Activated CD8-positive, alpha-beta T cell treated with anti-CD3 and anti-CD28 coated beads for 36 hours (primary cell): ENCODE measurements around the gene DUSP18. TPM values are rescaled to one million over a fixed set of nuclear protein-coding genes. Genes with fewer than 3 reads are reported as not detected.
"Not testable (repeated sequence)": the region's sequence is repeated elsewhere in the genome, so short reads cannot be mapped to it uniquely, and the experiment has no call there.

Experiments
- ATAC-seq: fragments of 200-7000 bp; cut with Tn5 transposase; one replicate; pipeline ENCODE4 v1.10.0; 2021; ENCODE audit warnings: mild to moderate bottlenecking, moderate library complexity
- CTCF ChIA-PET: fragments of 350-600 bp; sonication (Branson Sonifier 250); formaldehyde crosslinking; loops from one replicate; lab custom pipeline; 2021; ENCODE audit warnings: antibody characterized with exemption; lab: Charles Lee
- POLR2A ChIA-PET: fragments of 350-600 bp; sonication (Branson Sonifier 250); formaldehyde crosslinking; loops from one replicate; lab custom pipeline; 2021; ENCODE audit warnings: antibody characterized with exemption; lab: Charles Lee
- DNase-seq: peaks from one replicate; pipeline ENCODE4 v3.0.0-alpha.2; 2020
- H3K27ac Mint-ChIP-seq: one replicate; pipeline ENCODE4 v1.8.0; 2021; ENCODE audit warnings: mild to moderate bottlenecking, mixed read lengths
- H3K27me3 Mint-ChIP-seq: one replicate; pipeline ENCODE4 v1.8.0; 2021; ENCODE audit warnings: mixed read lengths
- H3K36me3 Mint-ChIP-seq: one replicate; pipeline ENCODE4 v1.8.0; 2021; ENCODE audit warnings: low read depth, mixed read lengths
- H3K4me1 Mint-ChIP-seq: one replicate; pipeline ENCODE4 v1.8.0; 2021; ENCODE audit warnings: low read depth, mixed read lengths
- H3K4me3 Mint-ChIP-seq: one replicate; pipeline ENCODE4 v1.8.0; 2021; ENCODE audit warnings: mild to moderate bottlenecking, moderate library complexity, mixed read lengths
- H3K9me3 Mint-ChIP-seq: one replicate; pipeline ENCODE4 v1.8.0; 2021; ENCODE audit warnings: mixed read lengths
- CTCF ChIP-seq: fragments of 200-600 bp; IDR thresholded peaks from one replicate; pipeline ENCODE4 v1.8.0; 2022; ENCODE audit warnings: antibody characterized with exemption, mild to moderate bottlenecking
- intact Hi-C: fragments of 100-400 bp; cut with micrococcal nuclease; formaldehyde crosslinking; loops from one replicate; pipeline ENCODE4 v1.10.0; 2022
- total RNA-seq, 2 experiments: library from RNA; stranded (reverse); gene quantifications; one replicate each; pipeline ENCODE4 v1.2.3, GENCODE V29; 2021

DUSP18 gene
- total RNA-seq, 2 experiments from 2014 or later: 4.1 to 4.4 TPM

DNA sequence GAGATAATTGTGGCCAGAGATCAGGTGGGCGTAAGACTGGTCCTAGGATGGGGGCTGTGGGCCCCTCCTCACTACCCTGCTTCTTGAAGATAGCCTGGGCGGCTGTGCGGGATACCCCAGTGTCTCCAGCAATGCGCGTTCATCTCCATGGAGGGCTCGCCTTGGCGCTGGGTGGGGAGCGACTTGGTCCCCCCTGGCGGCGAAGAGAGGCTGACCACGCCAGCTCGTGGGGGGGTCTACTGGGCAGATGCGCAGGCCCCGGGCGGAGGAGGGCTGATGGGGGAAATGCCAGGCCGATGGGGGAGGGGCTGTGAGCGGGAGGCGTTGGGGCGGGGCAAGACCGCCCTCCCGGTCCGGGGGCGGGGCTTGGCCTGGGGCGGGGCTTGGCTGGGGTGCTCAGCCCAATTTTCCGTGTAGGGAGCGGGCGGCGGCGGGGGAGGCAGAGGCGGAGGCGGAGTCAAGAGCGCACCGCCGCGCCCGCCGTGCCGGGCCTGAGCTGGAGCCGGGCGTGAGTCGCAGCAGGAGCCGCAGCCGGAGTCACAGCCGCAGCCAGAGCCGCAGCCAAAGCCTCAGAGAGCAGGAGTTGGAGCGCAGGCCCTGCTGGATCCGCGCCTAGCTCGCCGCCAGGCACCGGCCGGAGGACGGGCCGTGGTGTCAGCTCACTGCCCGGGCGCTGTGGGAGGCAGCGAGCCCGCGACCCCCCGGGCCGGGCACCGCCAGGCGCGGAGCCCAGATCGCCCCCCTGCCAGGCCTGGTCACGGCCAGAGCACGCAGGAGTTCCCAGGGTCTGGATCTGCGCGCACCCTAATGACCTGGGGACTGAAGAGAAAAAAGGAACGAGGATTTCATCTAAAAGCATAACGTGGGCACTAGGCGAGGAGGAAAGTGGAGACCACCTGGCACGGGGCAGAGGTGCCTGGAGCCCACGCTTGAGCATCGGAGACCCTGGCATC, 32.1 kb downstream of the DUSP18 start, which contains the start of gene SLC35E4:
Gene SLC35E4, plus strand, starts transcription at position 509 of the 953 bp plus-strand sequence. CDS start 670 bp downstream, outside the sequence.
- Mint-ChIP-seq H3K4me3 (peak within 1 kb of the TSS; percentile 78), H3K4me1 (peaks cover 21% of the 10 kb centered on the region), H3K36me3 (peaks cover 3% of the 10 kb centered on the region), H3K9me3 (no peaks in the 10 kb centered on the region), H3K27ac (peak within 1 kb of the TSS; percentile 90), H3K27me3 (no peaks in the 10 kb centered on the region)
- POLR2A ChIA-PET: interaction anchor here (0.6 to 2.6 kb wide), 12 partner anchors 8 to 328 kb away, joined by 3 to 19 read pairs (median 4); partner anchors contain the start of gene TCN2
- intact Hi-C loops: no loop called here
- peak; percentile 97 for DNase-seq
- no peak for TF ChIP-seq CTCF
- CTCF ChIA-PET: interaction anchor here (0.5 to 4.7 kb wide), 41 partner anchors 8 to 457 kb away, joined by 3 to 105 read pairs (median 6); partner anchors contain the start of genes DUSP18, PES1 and TCN2
- peak; percentile 88 for ATAC-seq

- Mint-ChIP-seq H3K27me3 (no peaks in the 10 kb centered on the region), H3K27ac (peak overlapping the region; percentile 90), H3K9me3 (no peaks in the 10 kb centered on the region), H3K4me3 (peak overlapping the region; percentile 78), H3K4me1 (peaks cover 21% of the 10 kb centered on the region), H3K36me3 (peaks cover 3% of the 10 kb centered on the region)
- intact Hi-C loops: loop anchor here (1.0 kb wide), 1 partner anchor 121 kb away; no protein-coding TSS in a partner anchor
- DNase-seq (peak; percentile 93), ATAC-seq (peak; percentile 67)
- POLR2A ChIA-PET: interaction anchor here (0.6 to 2.6 kb wide), 10 partner anchors 9 to 450 kb away, joined by 3 to 19 read pairs (median 4); no protein-coding TSS in a partner anchor
- peak; percentile 94 for TF ChIP-seq CTCF
- CTCF ChIA-PET: interaction anchor here (0.6 to 4.7 kb wide), 55 partner anchors 8 to 458 kb away, joined by 3 to 105 read pairs (median 5); partner anchors contain the start of genes DUSP18, MORC2, PES1 and TCN2
Measured at GRCh38 chr22:30634471-30635233, 33.0 kb downstream of the DUSP18 start.

DNA sequence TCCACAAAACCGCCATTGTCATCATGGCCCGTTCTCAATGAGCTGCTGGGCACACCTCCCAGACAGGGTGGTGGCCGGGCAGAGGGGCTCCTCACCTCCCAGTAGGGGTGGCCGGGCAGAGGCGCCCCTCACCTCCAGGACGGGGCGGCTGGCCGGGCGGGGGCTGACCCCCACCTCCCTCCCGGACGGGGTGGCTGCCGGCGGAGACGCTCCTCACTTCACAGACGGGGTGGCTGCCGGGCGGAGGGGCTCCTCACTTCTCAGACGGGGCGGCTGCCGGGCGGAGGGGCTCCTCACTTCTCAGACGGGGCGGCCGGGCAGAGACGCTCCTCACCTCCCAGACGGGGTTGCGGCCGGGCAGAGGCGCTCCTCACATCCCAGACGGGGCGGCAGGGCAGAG, 36.2 kb downstream of the DUSP18 start:
- ATAC-seq, CTCF ChIA-PET, H3K4me3 Mint-ChIP-seq, H3K9me3 Mint-ChIP-seq, H3K27me3 Mint-ChIP-seq, DNase-seq, H3K27ac Mint-ChIP-seq, H3K36me3 Mint-ChIP-seq, intact Hi-C loops, POLR2A ChIA-PET: not testable (repeated sequence)
- H3K4me1 Mint-ChIP-seq: peaks cover 11% of the 10 kb centered on the region

- no peaks in the 10 kb centered on the region for H3K4me1 Mint-ChIP-seq
- no peak overlapping the region for H3K4me3 Mint-ChIP-seq
- ChIA-PET CTCF (interaction anchor here (0.7 to 1.1 kb wide), 2 partner anchors 22 to 114 kb away, joined by 3 read pairs; no protein-coding TSS in a partner anchor), POLR2A (no interaction called here)
- no peaks in the 10 kb centered on the region for H3K9me3 Mint-ChIP-seq
- intact Hi-C loops: loop anchor here (10.0 kb wide), 1 partner anchor 296 kb away; no protein-coding TSS in a partner anchor
- no peak overlapping the region for H3K27ac Mint-ChIP-seq
- no peak for ATAC-seq
- DNase-seq: no peak
- H3K27me3 Mint-ChIP-seq: no peaks in the 10 kb centered on the region
- no peak for TF ChIP-seq CTCF
- no peaks in the 10 kb centered on the region for H3K36me3 Mint-ChIP-seq
Measured at GRCh38 chr22:30628491-30628890, 39.2 kb downstream of the DUSP18 start.

DNA sequence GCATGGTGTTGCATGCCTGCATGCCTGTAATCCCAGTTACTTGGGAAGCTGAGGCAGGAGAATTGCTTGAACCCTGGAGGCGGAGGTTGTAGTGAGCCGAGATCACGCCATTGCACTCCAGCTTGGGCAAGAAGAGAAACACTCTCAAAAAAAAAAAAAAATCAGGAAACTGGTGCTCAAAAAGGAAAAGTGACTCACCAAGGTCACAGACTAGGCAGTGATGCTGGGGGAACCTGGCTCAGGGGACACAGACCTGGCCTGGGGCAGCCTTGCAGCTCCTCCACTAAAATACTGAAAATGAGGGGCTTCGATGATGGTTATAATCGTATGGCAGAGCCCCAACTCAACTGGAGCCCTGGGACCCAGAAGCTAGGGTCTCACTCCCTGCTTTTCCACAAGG, 40.2 kb downstream of the DUSP18 start:
- intact Hi-C loops: loop anchor here (10.0 kb wide), 1 partner anchor 297 kb away; no protein-coding TSS in a partner anchor

More for the DNA sequence above, 40.2 kb downstream of the DUSP18 start:
- H3K4me1 Mint-ChIP-seq: no peaks in the 10 kb centered on the region
- no peak overlapping the region for H3K27ac Mint-ChIP-seq
- TF ChIP-seq CTCF: no peak
- ATAC-seq (no peak), DNase-seq (no peak)
- no peaks in the 10 kb centered on the region for H3K27me3 Mint-ChIP-seq
- no peak overlapping the region for H3K4me3 Mint-ChIP-seq
- POLR2A ChIA-PET: no interaction called here
- H3K36me3 Mint-ChIP-seq: no peaks in the 10 kb centered on the region
- CTCF ChIA-PET: no interaction called here
- H3K9me3 Mint-ChIP-seq: no peaks in the 10 kb centered on the region
